DMS114 treated with DMSO at 0.1 percent for 48 hours (cell line): ENCODE results near the gene KLF18.
A peak's percentile ranks its signal among the peaks of the same experiment; 100 is the strongest.
"Not testable (repeated sequence)": the region's sequence is repeated elsewhere in the genome, so short reads cannot be mapped to it uniquely, and the experiment has no call there.

Source experiments
- DNase-seq: peaks from one replicate; lab custom pipeline; 2025; ENCODE audit not compliant: unreplicated experiment; lab: John Stamatoyannopoulos, UW

The KLF18 gene

GRCh38 chr1:44120398-44120949, 21.0 kb downstream of the KLF18 start:
- no peak for DNase-seq

- DNase-seq, result no peak
These were observed 21.9 kb downstream of the KLF18 start for GRCh38 chr1:44119525-44119924.

- DNase-seq, result no peak
These were observed 22.7 kb downstream of the KLF18 start, which contains the start of gene KLF17 for GRCh38 chr1:44118682-44119081. Gene KLF17, plus strand, starts transcription at chr1:44118821. Its CDS starts 87 bp downstream, at chr1:44118908.

GRCh38 chr1:44117272-44117671, 24.2 kb downstream of the KLF18 start:
- not testable (repeated sequence) for DNase-seq

- no peak for DNase-seq
These were observed 27.3 kb downstream of the KLF18 start for GRCh38 chr1:44114098-44114497.

- no peak for DNase-seq
These were observed 28.3 kb downstream of the KLF18 start for GRCh38 chr1:44113095-44113609.

- no peak for DNase-seq
These were observed 28.9 kb downstream of the KLF18 start for GRCh38 chr1:44112486-44112885.

- DNase-seq, result no peak
These were observed 29.6 kb downstream of the KLF18 start for GRCh38 chr1:44111861-44112260.

- DNase-seq, result no peak
These were observed 30.5 kb downstream of the KLF18 start for GRCh38 chr1:44110916-44111315.

- DNase-seq, result no peak
These were observed 32.5 kb downstream of the KLF18 start for GRCh38 chr1:44108971-44109370.

- DNase-seq, result no peak
These were observed 33.2 kb downstream of the KLF18 start for GRCh38 chr1:44108241-44108640.

GRCh38 chr1:44105810-44106209, 35.6 kb downstream of the KLF18 start:
- DNase-seq, result no peak

GRCh38 chr1:44103270-44104131, 37.9 kb downstream of the KLF18 start:
- DNase-seq, result peak; percentile 41

- DNase-seq, result no peak
These were observed 40.1 kb downstream of the KLF18 start for GRCh38 chr1:44101328-44101727.

- no peak for DNase-seq
These were observed 41.1 kb downstream of the KLF18 start for GRCh38 chr1:44100183-44100868.

GRCh38 chr1:44094047-44094446, 47.4 kb downstream of the KLF18 start:
- no peak for DNase-seq

- DNase-seq, result no peak
These were observed 50.8 kb downstream of the KLF18 start for GRCh38 chr1:44090429-44091252.

GRCh38 chr1:44089371-44090048, 51.9 kb downstream of the KLF18 start:
- no peak for DNase-seq
